GM11168 (cell line): ENCODE data around the gene FCGR1A.
"Not testable (repeated sequence)": the region's sequence is repeated elsewhere in the genome, so short reads cannot be mapped to it uniquely, and the experiment has no call there.

Experiments
- in situ Hi-C: fragments of 300-500 bp; cut with MboI; formaldehyde crosslinking; loops from one replicate; pipeline ENCODE4 v1.12.0; 2022; ENCODE audit warnings: low sequenced_read_pairs; ENCODE audit not compliant: unreplicated experiment

The FCGR1A gene

DNA sequence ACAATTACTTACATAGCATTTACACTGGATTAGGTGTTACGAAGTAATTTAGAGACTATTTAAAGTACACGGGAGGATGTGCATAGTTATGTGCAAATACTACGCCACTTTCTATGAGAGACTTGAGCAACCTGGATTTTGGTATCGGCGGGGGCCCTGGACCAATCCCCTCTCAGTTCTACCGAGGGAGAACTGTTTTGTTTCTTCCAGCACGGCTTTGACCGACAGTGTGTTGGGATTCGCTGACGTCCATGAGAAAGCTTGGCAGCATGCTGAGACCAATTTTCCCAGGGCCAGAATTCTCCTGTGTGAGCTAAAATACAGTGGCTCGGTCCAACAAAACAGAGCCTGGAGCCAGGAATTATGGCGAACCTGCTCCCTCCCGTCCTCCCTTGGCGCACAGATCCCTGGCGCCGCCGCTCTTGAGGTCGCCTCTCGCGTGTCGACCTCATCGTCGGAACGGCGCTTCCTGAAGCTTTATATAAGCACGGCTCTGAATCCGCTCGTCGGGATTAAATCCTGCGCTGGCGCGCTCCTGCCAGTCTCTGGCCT is 49.3 kb downstream of the FCGR1A start:
- in situ Hi-C loops: not testable (repeated sequence)

- in situ Hi-C loops: not testable (repeated sequence)
Measured at GRCh38 chr1:149832316-149833126, 50.0 kb downstream of the FCGR1A start.

DNA sequence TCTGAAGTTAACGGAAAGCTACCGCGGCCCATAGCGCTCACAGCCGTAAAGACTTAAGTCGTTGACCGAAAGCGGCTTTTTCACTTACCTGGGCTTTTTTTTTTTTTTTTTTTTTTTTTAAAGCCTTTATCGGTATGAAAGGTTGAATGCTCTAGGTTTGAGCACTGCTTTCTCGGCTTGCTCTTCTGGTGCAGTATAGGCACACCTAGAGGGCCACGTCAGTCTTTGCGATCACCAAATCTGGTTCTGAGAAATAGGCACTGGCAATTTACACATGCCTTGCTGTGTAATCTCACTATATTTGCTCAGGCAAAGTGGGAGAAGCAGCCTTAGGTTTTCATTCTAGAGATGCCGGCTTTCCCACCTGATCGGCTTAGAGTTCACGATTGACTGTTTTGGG is 50.6 kb downstream of the FCGR1A start:
- in situ Hi-C loops: not testable (repeated sequence)

DNA sequence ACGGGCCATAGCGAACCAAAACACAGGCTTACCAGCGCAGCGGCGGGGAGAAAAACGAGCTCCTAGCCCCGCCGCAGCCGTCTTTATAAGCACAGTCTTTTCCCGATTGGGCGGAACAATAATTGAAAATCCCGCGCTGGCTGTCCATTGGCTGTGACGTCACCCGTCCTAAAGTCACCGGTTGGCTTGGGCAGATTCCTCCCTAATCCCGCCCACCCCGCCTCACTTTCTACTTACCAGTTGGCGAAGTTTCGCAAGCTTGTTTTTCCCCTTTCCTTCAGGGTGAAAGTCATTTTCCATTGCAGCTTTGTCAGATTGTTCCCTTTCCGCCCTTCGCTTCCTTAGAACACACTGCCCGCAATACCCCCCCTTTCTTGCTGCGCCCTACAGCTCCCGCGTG is 58.7 kb downstream of the FCGR1A start:
- in situ Hi-C loops: not testable (repeated sequence)
